HFFc6 (cell line): ENCODE data around the gene CCP110. TPM values are rescaled to one million over a fixed set of nuclear protein-coding genes. Genes with fewer than 3 reads are reported as not detected.

Source experiments
- DNase-seq: peaks from one replicate; pipeline ENCODE4 v3.0.0-alpha.2; 2018
- H3K27ac Mint-ChIP-seq: 2 replicates; pipeline ENCODE4 v1.8.0; 2020; ENCODE audit warnings: mild to moderate bottlenecking, mixed read lengths
- H3K27me3 Mint-ChIP-seq: 2 replicates; pipeline ENCODE4 v1.8.0; 2021; ENCODE audit warnings: mild to moderate bottlenecking, moderate library complexity, mixed read lengths; ENCODE audit not compliant: insufficient read depth
- H3K36me3 Mint-ChIP-seq: 2 replicates; pipeline ENCODE4 v1.8.0; 2021; ENCODE audit warnings: low read depth, mixed read lengths
- H3K4me1 Mint-ChIP-seq: 2 replicates; pipeline ENCODE4 v1.8.0; 2020; ENCODE audit warnings: low read depth, mixed read lengths
- H3K4me3 Mint-ChIP-seq: 2 replicates; pipeline ENCODE4 v1.8.0; 2020; ENCODE audit warnings: mild to moderate bottlenecking, moderate library complexity, mixed read lengths
- H3K9me3 Mint-ChIP-seq: 2 replicates; pipeline ENCODE4 v1.8.0; 2020; ENCODE audit warnings: mild to moderate bottlenecking, mixed read lengths
- total RNA-seq, 6 experiments: library from RNA; stranded (reverse); fragmentation: NEBNext Ultra II Directional; extraction: Animal tissue kit (Norgen Biotek cat#: 25700); gene quantifications; 2 replicates in 1 of 6; 3 replicates in 5 of 6; pipeline ENCODE4 v1.2.3, GENCODE V29; 2021
- TF ChIP-seq, protein P1 (sequence below): fragments of 200-600 bp; sonication (generic); IDR thresholded peaks from 2 replicates; pipeline ENCODE4 v1.5.0; 2021; ENCODE audit warnings: antibody characterized with exemption, mild to moderate bottlenecking

The CCP110 gene
- total RNA-seq, 6 experiments from 2014 or later, result 12.7 to 18.2 (median 16.5) TPM

DNA sequence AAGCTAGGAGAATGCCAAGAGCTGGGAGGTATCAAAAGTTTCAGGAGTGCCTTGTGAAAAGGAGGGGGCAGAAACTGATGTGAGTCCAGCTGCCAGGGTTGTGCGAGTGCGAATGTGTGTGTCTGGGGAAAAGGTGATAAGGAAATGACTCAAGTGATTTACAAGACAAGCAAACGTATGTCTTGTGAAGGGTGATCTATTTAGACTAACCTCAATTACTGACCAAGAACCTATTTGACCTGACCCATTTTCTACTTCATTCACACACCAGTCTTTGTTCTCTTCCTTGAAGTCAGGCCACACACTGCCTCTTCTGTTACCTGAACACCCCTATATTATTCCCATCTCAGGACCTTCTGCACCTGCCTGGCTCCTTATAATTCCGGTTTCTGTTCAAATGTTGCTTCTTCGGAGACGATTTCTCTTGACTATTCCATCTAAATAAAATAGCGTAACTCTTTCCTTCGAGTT is 2.8 kb upstream of the CCP110 start:
- TF ChIP-seq, protein P1, sequence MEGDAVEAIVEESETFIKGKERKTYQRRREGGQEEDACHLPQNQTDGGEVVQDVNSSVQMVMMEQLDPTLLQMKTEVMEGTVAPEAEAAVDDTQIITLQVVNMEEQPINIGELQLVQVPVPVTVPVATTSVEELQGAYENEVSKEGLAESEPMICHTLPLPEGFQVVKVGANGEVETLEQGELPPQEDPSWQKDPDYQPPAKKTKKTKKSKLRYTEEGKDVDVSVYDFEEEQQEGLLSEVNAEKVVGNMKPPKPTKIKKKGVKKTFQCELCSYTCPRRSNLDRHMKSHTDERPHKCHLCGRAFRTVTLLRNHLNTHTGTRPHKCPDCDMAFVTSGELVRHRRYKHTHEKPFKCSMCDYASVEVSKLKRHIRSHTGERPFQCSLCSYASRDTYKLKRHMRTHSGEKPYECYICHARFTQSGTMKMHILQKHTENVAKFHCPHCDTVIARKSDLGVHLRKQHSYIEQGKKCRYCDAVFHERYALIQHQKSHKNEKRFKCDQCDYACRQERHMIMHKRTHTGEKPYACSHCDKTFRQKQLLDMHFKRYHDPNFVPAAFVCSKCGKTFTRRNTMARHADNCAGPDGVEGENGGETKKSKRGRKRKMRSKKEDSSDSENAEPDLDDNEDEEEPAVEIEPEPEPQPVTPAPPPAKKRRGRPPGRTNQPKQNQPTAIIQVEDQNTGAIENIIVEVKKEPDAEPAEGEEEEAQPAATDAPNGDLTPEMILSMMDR, result no peak
- Mint-ChIP-seq H3K9me3 (no peaks in the 10 kb centered on the region), H3K4me3 (peak overlapping the region; percentile 93), H3K4me1 (peaks cover 65% of the 10 kb centered on the region), H3K27ac (peak overlapping the region; percentile 83), H3K36me3 (peaks cover 14% of the 10 kb centered on the region), H3K27me3 (no peaks in the 10 kb centered on the region)
- DNase-seq, result no peak

DNA sequence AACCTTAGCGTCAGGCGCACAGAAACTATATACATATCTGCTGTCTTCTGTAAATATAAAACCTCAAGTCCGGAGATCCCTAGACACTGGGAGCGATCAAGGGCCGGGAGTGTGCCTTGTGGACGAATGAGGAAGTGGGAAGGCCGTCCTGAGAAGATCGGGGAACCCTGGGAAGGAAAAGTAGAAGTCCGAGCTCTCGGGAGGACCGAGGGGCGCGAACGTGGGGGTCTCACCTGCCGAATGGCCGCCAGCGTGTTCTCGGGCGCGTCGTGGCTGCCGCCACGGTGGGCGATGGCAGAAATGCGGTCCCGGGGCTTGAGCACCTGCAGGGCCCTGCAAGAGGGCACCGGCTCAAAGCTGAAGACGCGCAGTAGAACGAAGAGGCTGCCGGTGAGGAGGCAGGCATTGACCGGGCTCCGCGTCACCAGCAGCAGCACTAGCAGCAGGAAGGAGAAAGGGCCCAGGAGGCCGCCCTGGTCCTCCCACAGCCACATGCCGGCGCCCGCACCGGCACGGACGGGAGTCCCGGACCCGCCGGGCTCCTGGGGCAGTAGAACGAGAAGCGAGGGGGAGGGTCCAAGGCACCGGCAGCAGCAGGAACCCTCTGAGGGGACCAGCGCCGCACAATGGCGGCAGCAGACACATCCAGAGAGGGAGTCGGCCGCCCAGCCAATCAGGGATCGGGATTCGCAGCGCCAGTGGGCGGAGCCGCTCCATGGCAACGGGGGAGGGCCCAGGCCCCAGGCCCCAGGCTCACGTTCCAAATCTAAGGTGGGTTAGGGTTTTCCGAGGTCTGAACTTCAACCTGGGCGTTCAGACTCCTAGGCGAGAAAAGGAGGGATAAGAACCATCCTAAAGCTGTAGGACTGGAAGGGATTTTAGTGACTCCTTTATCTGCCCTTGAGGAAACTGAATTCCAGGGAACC is 2.0 kb upstream of the CCP110 start, which contains the start of gene GDE1:
TSS of gene GDE1 (minus strand) at position 628 of the 926 bp plus-strand sequence. CDS start at position 494, 134 bp downstream.
- Mint-ChIP-seq H3K27me3 (no peaks in the 10 kb centered on the region), H3K9me3 (no peaks in the 10 kb centered on the region), H3K27ac (peak within 1 kb of the TSS; percentile 83), H3K36me3 (peaks cover 12% of the 10 kb centered on the region), H3K4me3 (peak within 1 kb of the TSS; percentile 93), H3K4me1 (peaks cover 62% of the 10 kb centered on the region)
- TF ChIP-seq, protein P1, result peak; percentile 64
- peak; percentile 86 for DNase-seq

DNA sequence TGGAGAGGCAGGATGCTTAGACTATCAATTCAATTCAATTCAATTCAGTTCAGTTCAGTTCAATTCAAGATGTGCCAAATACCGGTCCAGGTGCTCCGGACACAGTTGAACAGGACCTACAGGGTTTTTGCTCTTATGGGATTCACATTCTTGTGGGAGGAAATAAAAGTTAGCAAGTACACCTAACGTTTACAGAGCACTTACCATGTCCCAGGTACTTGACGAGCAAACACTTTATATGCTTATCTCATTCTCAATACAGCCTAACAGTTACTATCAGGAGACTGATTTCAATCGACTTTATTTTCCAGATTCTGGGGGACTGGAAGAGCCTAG is 1.4 kb upstream of the CCP110 start:
- TF ChIP-seq, protein P1, result no peak
- Mint-ChIP-seq H3K27ac (peak overlapping the region; percentile 83), H3K4me1 (peaks cover 59% of the 10 kb centered on the region)

DNA sequence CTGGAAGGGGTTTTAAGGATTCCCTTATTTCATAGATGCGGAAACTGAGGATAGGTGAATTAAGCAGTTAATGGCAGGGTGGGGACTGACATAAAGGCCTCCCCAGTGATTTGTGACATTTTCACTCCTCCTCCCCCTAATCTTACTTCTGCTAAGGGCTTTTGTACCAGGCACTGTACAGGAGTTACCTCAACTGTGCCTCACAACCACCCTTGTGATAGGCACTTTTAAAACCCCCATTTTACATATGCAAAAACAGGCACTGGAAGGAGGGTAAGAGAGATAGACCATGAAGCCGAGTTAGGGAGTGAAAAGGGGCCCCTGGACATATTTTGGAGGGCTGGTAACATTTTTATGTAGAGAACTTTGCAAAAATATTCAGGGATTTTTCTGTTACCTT is 982 bp upstream of the CCP110 start:
- TF ChIP-seq, protein P1, result no peak
- DNase-seq, result no peak
- H3K4me1 Mint-ChIP-seq, result peaks cover 55% of the 10 kb centered on the region
- H3K36me3 Mint-ChIP-seq, result peaks cover 5% of the 10 kb centered on the region; the same call in 1 of the 2 replicates
- no peaks in the 10 kb centered on the region for H3K27me3 Mint-ChIP-seq
- H3K27ac Mint-ChIP-seq, result peak overlapping the region; percentile 83; the same call in 1 of the 2 replicates
- H3K9me3 Mint-ChIP-seq, result no peaks in the 10 kb centered on the region
- no peak overlapping the region for H3K4me3 Mint-ChIP-seq

More for the DNA sequence above, 1.4 kb upstream of the CCP110 start:
- Mint-ChIP-seq H3K4me3 (peak overlapping the region; percentile 93; the same call in 1 of the 2 replicates), H3K27me3 (no peaks in the 10 kb centered on the region), H3K9me3 (no peaks in the 10 kb centered on the region), H3K36me3 (peaks cover 6% of the 10 kb centered on the region)
- no peak for DNase-seq

DNA sequence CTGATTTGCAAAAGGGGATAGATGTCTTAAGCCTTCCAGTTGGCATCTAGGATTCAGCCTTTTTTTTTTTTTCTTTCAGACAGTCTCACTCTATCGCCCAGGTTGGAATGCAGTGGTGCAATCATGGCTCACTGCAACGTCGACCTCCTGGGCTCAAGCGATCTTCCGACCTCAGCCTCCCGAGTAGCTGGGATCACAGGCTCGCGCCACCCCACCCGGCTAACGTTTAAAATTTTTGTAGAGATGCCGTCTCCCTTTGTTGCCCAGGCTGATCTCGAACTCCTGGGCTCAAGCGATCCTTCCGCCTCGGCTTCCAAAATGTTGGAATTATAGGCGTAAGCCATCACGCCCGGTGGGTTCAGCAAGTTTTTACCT is 571 bp upstream of the CCP110 start:
- no peak for DNase-seq
- TF ChIP-seq, protein P1, result no peak
- Mint-ChIP-seq H3K27ac (no peak overlapping the region), H3K9me3 (no peaks in the 10 kb centered on the region), H3K27me3 (no peaks in the 10 kb centered on the region), H3K4me1 (peaks cover 54% of the 10 kb centered on the region), H3K36me3 (peaks cover 5% of the 10 kb centered on the region; the same call in 1 of the 2 replicates), H3K4me3 (no peak overlapping the region)
